ENCODE measurements around the gene NUDCD3.

DNA sequence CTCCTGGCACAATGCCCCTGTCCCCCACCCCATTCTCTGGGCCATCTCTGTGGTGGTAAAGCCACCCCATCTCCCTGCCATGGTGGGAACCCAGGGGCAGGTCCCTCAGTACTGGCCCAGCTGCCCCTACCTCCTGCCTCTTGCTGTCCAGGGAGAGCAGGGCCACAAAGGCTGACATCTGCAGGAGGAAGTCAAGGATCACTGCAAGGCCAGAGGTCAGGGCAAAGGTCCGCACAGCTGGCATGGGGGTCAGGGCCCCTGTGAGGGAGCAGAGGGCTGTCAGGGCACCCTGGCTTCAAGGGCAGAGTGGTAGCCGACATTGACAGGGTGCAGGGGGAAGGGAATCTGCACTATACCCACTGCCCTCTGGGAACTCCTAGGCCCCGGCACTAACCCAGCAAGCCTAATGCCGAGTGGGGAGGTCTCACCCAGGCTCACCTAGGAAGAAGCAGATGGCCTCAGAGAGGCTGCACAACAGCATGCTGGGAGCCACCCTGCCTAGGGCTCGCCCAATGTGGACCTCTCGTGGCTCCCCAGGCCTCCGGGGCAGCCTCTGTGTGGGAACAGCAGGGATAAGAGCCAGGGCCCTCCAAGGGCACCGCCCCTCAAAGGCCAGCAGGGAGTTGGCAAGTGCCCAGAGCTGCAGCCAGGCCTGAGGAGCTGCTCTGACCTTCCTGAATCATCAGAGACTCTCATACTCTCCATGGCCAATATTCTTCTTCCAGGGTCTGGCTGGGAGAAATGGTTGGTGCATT, 43.0 kb upstream of the NUDCD3 start:
- TF ChIP-seq POLR2A (IDR thresholded peaks at IDR 0.05): no peak
- TF ChIP-seq, protein P1, sequence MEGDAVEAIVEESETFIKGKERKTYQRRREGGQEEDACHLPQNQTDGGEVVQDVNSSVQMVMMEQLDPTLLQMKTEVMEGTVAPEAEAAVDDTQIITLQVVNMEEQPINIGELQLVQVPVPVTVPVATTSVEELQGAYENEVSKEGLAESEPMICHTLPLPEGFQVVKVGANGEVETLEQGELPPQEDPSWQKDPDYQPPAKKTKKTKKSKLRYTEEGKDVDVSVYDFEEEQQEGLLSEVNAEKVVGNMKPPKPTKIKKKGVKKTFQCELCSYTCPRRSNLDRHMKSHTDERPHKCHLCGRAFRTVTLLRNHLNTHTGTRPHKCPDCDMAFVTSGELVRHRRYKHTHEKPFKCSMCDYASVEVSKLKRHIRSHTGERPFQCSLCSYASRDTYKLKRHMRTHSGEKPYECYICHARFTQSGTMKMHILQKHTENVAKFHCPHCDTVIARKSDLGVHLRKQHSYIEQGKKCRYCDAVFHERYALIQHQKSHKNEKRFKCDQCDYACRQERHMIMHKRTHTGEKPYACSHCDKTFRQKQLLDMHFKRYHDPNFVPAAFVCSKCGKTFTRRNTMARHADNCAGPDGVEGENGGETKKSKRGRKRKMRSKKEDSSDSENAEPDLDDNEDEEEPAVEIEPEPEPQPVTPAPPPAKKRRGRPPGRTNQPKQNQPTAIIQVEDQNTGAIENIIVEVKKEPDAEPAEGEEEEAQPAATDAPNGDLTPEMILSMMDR (IDR thresholded peaks at IDR 0.05 in 8 of 11, conservative IDR thresholded peaks at IDR 0.05 in 3 of 11): no peak
